ENCODE results near the gene ARHGAP5.

Gene ARHGAP5

GRCh38 chr14:32166924-32167323 lies 89.8 kb downstream of the ARHGAP5 start:
- no peak for DNase-seq (ENCODE audit: low read depth, low spot score)
- TF ChIP-seq EZH2 (IDR thresholded peaks at IDR 0.05) (no peak), POLR2AphosphoS5 (IDR thresholded peaks at IDR 0.05; ENCODE audit: borderline replicate concordance, low read depth, low read length) (no peak), FOXP2 (optimal IDR thresholded peaks at IDR 0.05; ENCODE audit: control extremely low read depth, extremely low read length, insufficient read depth) (no peak)
- Histone ChIP-seq H3K9ac (ENCODE audit: insufficient read length) (no peak overlapping the region), H3K4me3 (no peak overlapping the region), H3K27ac (no peak overlapping the region), H3K9me3 (ENCODE audit: low read depth, low read length) (no peaks in the 10 kb centered on the region), H3K36me3 (ENCODE audit: insufficient read depth, low read length) (no peaks in the 10 kb centered on the region)

GRCh38 chr14:32167907-32168306 lies 90.8 kb downstream of the ARHGAP5 start:
- TF ChIP-seq POLR2AphosphoS5 (IDR thresholded peaks at IDR 0.05; ENCODE audit: borderline replicate concordance, low read depth, low read length), result no peak
- no peak for TF ChIP-seq EZH2 (IDR thresholded peaks at IDR 0.05)
- no peak for TF ChIP-seq FOXP2 (optimal IDR thresholded peaks at IDR 0.05; ENCODE audit: control extremely low read depth, extremely low read length, insufficient read depth)
- Histone ChIP-seq H3K9me3 (ENCODE audit: low read depth, low read length) (no peaks in the 10 kb centered on the region), H3K9ac (ENCODE audit: insufficient read length) (no peak overlapping the region), H3K27ac (no peak overlapping the region), H3K36me3 (ENCODE audit: insufficient read depth, low read length) (no peaks in the 10 kb centered on the region), H3K4me3 (no peak overlapping the region)
- DNase-seq (ENCODE audit: low read depth, low spot score), result no peak

GRCh38 chr14:32169191-32169590 lies 92.1 kb downstream of the ARHGAP5 start:
- Histone ChIP-seq H3K36me3 (ENCODE audit: insufficient read depth, low read length) (no peaks in the 10 kb centered on the region), H3K4me3 (no peak overlapping the region), H3K27ac (no peak overlapping the region), H3K9ac (ENCODE audit: insufficient read length) (no peak overlapping the region), H3K9me3 (ENCODE audit: low read depth, low read length) (no peaks in the 10 kb centered on the region)
- DNase-seq (ENCODE audit: low read depth, low spot score), result no peak
- TF ChIP-seq FOXP2 (optimal IDR thresholded peaks at IDR 0.05; ENCODE audit: control extremely low read depth, extremely low read length, insufficient read depth), result no peak
- no peak for TF ChIP-seq EZH2 (IDR thresholded peaks at IDR 0.05)
- no peak for TF ChIP-seq POLR2AphosphoS5 (IDR thresholded peaks at IDR 0.05; ENCODE audit: borderline replicate concordance, low read depth, low read length)

- Histone ChIP-seq H3K9ac (ENCODE audit: insufficient read length) (no peak overlapping the region), H3K27ac (no peak overlapping the region), H3K9me3 (ENCODE audit: low read depth, low read length) (no peaks in the 10 kb centered on the region), H3K36me3 (ENCODE audit: insufficient read depth, low read length) (no peaks in the 10 kb centered on the region), H3K4me3 (no peak overlapping the region)
- no peak for DNase-seq (ENCODE audit: low read depth, low spot score)
- TF ChIP-seq FOXP2 (optimal IDR thresholded peaks at IDR 0.05; ENCODE audit: control extremely low read depth, extremely low read length, insufficient read depth) (no peak), EZH2 (IDR thresholded peaks at IDR 0.05) (no peak), POLR2AphosphoS5 (IDR thresholded peaks at IDR 0.05; ENCODE audit: borderline replicate concordance, low read depth, low read length) (no peak)
Observed at GRCh38 chr14:32171469-32171868, 94.4 kb downstream of the ARHGAP5 start.

- no peak overlapping the region for H3K27ac ChIP-seq
- no peak for TF ChIP-seq FOXP2 (optimal IDR thresholded peaks at IDR 0.05; ENCODE audit: control extremely low read depth, extremely low read length, insufficient read depth)
- no peak for TF ChIP-seq POLR2AphosphoS5 (IDR thresholded peaks at IDR 0.05; ENCODE audit: borderline replicate concordance, low read depth, low read length)
- TF ChIP-seq EZH2 (IDR thresholded peaks at IDR 0.05), result no peak
- H3K9me3 ChIP-seq (ENCODE audit: low read depth, low read length), result no peaks in the 10 kb centered on the region; the same call in 1 of the 2 replicates
- no peak overlapping the region for H3K9ac ChIP-seq (ENCODE audit: insufficient read length)
- no peaks in the 10 kb centered on the region for H3K36me3 ChIP-seq (ENCODE audit: insufficient read depth, low read length)
- DNase-seq (ENCODE audit: low read depth, low spot score), result no peak
- H3K4me3 ChIP-seq, result no peak overlapping the region
Observed at GRCh38 chr14:32183151-32184058, 106.3 kb downstream of the ARHGAP5 start.

- Histone ChIP-seq H3K27ac (no peak overlapping the region), H3K9ac (ENCODE audit: insufficient read length) (no peak overlapping the region), H3K36me3 (ENCODE audit: insufficient read depth, low read length) (no peaks in the 10 kb centered on the region), H3K9me3 (ENCODE audit: low read depth, low read length) (no peaks in the 10 kb centered on the region), H3K4me3 (no peak overlapping the region)
- no peak for DNase-seq (ENCODE audit: low read depth, low spot score)
- TF ChIP-seq FOXP2 (optimal IDR thresholded peaks at IDR 0.05; ENCODE audit: control extremely low read depth, extremely low read length, insufficient read depth), result no peak
Observed at GRCh38 chr14:32185097-32185496, 108.0 kb downstream of the ARHGAP5 start.

GRCh38 chr14:32186248-32186647 lies 109.1 kb downstream of the ARHGAP5 start:
- TF ChIP-seq POLR2AphosphoS5 (IDR thresholded peaks at IDR 0.05; ENCODE audit: borderline replicate concordance, low read depth, low read length) (no peak), FOXP2 (optimal IDR thresholded peaks at IDR 0.05; ENCODE audit: control extremely low read depth, extremely low read length, insufficient read depth) (no peak), EZH2 (IDR thresholded peaks at IDR 0.05) (no peak)
- DNase-seq (ENCODE audit: low read depth, low spot score), result no peak

GRCh38 chr14:32189811-32190210 lies 112.7 kb downstream of the ARHGAP5 start:
- no peaks in the 10 kb centered on the region for H3K36me3 ChIP-seq (ENCODE audit: insufficient read depth, low read length)
- TF ChIP-seq POLR2AphosphoS5 (IDR thresholded peaks at IDR 0.05; ENCODE audit: borderline replicate concordance, low read depth, low read length) (no peak), EZH2 (IDR thresholded peaks at IDR 0.05) (no peak), FOXP2 (optimal IDR thresholded peaks at IDR 0.05; ENCODE audit: control extremely low read depth, extremely low read length, insufficient read depth) (no peak)
- DNase-seq (ENCODE audit: low read depth, low spot score), result no peak
- no peak overlapping the region for H3K27ac ChIP-seq
- no peak overlapping the region for H3K4me3 ChIP-seq
- no peaks in the 10 kb centered on the region for H3K9me3 ChIP-seq (ENCODE audit: low read depth, low read length)
- no peak overlapping the region for H3K9ac ChIP-seq (ENCODE audit: insufficient read length)

More at GRCh38 chr14:32186248-32186647, 109.1 kb downstream of the ARHGAP5 start:
- H3K9ac ChIP-seq (ENCODE audit: insufficient read length), result no peak overlapping the region
- H3K36me3 ChIP-seq (ENCODE audit: insufficient read depth, low read length), result no peaks in the 10 kb centered on the region
- H3K9me3 ChIP-seq (ENCODE audit: low read depth, low read length), result no peaks in the 10 kb centered on the region
- no peak overlapping the region for H3K27ac ChIP-seq
- H3K4me3 ChIP-seq, result no peak overlapping the region
